Endothelial cell of umbilical vein (primary cell): Measurements from ENCODE around the gene BSPRY.

ENCODE experiments used
- EZH2 ChIP-seq: IDR thresholded peaks from 2 replicates; pipeline ENCODE4 v1.6.1; 2012; ENCODE audit warnings: borderline replicate concordance, low read depth, mild to moderate bottlenecking, moderate library complexity, low read length, inconsistent platforms; ENCODE audit not compliant: severe bottlenecking
- POLR2AphosphoS5 ChIP-seq: IDR thresholded peaks from 2 replicates; pipeline ENCODE4 v1.6.1; 2012; ENCODE audit warnings: low read depth, mild to moderate bottlenecking, control low read depth, low read length, moderate library complexity; ENCODE audit not compliant: insufficient read depth

- TF ChIP-seq POLR2AphosphoS5 (no peak), EZH2 (no peak)
Measured at GRCh38 chr9:113307396-113307975, 41.9 kb upstream of the BSPRY start.
